NCI-H1436 treated with DMSO at 0.1 percent for 48 hours (cell line): ENCODE data around the gene RHOH.
A peak's percentile ranks its signal among the peaks of the same experiment; 100 is the strongest.

Source experiments
- DNase-seq: peaks from one replicate; lab custom pipeline; 2025; lab: John Stamatoyannopoulos, UW

Gene RHOH

DNA sequence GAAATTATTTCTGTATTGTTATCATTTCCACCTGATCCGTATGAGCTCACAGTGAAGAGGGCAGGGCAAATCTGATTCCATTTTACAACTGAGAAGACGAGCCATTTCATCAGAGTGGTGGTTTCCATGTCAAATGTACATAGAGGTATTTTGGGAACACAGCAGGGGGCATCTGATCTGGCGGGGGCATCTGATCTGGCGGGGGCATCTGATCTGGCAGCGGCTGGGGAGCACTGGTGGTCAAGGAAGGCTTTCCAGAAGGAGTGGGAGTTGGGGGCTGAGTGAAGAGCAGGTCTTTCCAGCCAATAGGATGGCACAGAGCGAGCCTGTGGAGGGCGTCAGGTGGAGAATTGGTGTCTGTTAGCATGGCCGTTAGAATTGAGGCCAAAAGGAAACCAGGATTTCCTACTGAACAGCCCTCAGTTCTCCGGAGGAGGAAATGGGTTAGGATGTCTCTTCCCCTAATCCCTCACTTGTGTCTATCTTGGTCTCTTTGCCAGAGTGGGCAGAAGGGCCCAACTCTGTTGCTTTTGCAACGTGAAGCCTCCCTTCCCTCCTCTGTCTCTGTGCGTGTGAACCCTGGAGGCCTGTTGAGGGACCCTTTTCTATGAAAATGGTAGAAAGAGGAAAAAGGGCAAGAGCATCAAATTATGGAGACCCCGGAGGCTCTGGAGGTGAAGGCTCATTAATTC is 41.3 kb downstream of the RHOH start:
- no peak for DNase-seq

DNA sequence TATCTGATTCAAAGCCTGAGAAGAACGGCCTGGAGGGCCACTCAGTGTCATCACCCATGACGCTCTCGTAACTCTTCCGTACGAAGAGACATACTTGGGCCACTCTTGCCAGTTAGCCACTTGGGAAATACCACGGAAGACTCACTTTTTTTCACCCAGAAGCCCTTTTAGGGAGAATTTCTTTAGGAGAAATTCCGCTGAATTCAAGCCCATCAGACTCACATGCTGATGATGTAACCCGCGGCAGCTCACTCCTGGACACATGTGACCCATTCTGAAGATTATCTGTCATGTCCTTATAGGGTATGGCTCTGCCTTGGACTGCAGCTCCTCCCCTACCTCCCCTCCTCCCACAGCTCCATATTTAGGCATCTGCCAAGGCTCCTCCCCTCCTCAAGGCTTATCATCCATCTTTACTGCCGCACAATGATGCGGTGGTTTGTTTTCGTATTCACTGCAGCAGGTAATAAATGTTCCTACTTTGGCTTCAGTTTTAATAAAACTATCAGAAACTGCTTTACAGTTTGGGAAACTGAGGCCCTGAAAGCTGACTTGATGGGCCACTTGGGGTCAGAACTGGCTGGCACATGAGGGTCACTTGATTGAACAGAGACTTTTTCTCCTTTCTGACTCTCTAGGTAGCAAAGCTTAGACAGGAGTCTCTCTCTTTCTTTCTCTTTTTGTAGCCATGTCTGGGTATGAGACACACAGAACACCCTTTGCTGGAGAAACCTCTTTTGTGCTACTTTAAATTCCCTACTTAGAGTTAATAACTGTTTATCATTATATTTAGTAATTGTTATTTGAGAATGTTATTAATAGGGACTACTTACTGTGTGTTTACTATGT is 42.1 kb downstream of the RHOH start:
- no peak for DNase-seq

DNA sequence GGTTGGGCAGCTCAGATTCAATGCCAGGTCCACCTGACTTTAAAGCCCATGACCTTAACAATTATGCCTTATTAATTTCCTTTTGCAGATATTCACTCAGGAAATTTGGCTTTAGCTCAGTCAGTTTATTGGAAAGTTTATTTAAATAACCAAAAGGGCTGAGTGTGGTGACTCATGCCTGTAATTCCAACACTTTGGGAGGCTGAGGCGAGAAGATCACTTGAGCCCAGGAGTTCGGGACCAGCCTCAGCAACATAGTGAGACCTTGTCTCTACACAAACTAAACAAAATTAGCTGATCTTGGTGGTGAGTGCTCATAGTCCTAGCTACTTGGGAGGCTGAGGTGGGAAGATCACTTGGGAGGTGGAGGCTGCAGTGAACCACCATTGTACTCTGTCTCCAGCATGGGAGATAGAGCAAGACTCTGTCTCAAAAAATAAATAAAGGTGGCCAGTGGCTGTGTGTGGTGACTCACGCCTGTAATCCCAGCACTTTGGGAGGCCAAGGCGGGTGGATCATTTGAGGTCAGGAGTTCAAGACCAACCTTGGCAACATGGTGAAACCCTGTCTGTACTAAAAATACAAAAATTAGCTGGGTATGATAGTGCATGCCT is 43.3 kb downstream of the RHOH start:
- DNase-seq, result no peak

DNA sequence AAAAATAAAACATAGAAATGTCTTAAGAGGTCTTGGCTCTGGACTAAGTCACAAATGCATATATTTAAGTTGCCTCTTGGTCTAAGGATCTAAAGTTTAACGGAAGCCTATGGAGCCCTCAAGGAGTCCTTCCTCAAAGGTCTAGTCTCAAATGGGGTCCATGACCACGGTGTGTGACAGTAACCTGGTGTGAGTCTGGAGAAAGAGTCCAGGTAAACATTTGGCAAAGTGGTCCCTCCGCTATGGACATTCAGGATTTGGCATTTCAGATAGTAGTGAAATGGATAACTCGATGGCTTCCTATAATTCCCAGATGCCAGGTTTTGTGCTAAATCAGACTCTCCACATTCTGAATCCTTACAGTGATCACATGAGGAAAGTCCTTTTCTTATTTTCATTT is 44.2 kb downstream of the RHOH start:
- DNase-seq, result no peak

DNA sequence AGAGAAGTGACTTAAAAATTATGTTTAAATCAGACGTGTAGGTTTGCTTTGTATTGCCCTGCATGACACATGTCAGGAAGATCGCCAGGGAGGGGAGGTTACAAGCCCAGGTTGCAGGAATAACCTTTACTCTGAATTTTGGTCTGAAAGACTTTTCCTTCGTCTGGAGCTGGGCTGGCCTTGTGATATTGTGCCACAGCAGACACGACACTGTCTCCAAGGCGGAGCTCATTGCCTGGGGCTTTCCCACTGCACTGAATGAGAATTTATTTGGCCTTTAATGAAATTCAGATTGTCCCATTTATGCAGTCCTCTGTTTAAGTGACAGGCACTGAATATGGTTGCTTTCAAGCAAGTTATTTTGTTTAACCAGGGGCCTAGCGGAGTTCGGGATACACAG is 45.1 kb downstream of the RHOH start:
- DNase-seq, result no peak

DNA sequence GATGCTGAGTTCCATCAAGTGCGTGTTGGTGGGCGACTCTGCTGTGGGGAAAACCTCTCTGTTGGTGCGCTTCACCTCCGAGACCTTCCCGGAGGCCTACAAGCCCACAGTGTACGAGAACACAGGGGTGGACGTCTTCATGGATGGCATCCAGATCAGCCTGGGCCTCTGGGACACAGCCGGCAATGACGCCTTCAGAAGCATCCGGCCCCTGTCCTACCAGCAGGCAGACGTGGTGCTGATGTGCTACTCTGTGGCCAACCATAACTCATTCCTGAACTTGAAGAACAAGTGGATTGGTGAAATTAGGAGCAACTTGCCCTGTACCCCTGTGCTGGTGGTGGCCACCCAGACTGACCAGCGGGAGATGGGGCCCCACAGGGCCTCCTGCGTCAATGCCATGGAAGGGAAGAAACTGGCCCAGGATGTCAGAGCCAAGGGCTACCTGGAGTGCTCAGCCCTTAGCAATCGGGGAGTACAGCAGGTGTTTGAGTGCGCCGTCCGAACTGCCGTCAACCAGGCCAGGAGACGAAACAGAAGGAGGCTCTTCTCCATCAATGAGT is 46.6 kb downstream of the RHOH start:
- DNase-seq, result no peak

DNA sequence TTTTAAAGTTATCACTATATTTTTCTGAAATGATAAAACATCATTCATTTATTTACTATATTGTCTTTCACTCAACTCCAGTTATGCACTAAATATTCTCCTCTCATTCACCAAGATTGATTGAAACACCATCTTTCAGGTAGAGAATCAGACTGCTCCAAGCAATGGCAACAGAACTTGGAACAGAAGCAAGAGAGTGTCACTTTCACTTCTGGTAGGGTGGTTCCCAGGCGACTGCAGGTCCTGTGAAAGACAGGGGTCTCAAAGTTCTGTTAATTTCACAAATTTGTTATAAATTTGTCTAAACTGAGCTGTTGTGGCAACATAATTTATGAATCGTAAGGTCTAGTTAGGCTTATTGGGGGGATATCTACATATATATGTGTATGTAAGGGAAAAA is 47.8 kb downstream of the RHOH start:
- no peak for DNase-seq

DNA sequence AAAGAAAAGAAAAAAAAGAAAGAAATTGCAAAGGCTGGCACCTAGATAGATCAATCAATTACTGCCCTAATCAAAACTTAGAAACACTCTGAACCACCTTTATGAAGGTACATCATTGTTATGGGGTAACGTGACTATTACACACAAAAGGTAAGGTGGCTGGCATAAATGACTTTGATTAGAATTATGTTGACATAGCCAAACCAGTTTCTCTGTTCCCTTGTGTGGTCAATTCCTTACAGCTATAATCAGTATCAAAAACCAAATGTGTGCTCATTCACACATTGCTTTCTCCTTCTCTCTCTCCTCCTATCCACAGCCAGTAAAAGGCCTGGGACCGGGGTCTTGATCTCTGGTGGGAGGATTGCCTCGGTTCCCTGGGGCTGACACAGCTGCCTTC is 48.7 kb downstream of the RHOH start:
- no peak for DNase-seq

DNA sequence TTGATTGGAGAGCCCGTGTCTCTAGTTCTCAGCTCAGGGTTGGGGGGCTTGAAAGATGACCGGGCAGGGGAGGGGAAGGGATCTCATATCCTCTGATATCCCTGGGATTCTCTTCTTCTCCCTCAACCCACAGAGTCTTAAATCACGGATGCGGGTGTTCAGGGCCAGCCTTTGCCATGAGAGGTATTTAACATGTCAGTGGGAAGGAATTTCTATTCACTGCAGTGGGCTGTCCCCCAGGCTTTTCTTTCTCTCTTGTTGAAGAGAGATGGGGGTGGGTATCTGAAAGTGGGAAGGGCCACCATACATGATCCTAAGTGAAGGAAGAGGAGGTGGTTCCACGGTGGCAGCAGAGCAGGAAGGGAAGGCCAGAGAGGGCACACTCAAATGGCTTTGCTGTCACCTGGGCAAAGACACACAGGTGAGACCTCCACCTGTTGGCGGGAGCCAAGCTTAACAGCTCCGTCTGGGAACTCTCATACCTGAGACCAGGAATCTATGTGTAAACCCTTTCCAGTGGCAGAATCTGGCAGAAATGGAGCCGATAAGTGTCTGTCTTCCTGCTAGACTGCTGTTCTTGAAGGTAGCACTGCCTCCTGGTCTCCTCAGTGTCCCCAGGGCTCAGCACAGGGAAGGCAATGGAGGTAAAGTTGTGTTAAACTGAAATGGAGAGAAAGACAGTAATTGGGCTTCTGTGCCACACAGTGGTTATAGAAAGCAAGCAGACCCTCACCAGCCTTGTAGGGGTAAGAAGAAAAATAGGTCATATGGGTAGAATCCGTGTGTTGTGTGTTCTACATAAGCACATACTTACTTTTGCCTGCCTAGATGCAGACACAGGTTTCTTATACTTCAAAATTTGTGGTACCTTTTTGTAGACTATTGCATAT is 49.4 kb downstream of the RHOH start:
- no peak for DNase-seq

DNA sequence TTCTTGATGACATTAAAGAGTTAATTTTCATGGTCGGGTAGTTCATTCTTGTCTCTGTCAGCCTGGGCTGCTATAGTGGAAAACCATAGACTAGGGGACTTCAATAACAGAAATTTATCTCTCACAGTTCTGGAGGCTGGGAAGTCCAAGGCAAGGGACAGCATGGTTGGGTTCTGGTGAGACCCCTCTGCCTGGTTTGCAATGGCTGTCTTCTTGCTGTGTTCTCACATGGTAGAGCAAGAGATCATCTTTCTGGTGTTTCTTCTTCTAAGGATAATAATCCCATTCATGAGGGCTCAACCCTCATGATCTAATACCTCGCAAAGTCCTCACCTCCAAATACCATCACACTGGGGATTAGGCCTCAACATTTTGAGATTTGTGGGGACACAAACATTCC is 50.1 kb downstream of the RHOH start:
- DNase-seq, result no peak

DNA sequence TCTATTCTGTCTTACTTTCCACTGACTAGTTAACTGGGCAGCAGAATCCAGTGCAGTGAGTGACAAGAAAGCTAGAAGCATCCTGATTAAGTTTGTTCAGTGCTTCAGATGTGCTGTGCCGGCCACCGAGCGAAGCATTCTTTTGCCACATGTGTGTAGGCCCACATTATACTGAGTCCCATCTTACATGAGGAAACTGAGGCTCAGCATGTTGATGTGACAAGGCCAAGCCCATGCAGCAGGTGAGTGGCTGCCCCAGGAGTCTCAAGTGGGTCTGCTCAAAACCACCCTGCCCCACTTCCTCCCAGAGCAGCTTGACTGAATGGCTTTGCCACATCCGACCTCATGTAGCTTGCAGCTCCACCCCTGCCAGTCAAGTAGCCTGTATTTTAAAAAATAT is 50.5 kb downstream of the RHOH start:
- no peak for DNase-seq

DNA sequence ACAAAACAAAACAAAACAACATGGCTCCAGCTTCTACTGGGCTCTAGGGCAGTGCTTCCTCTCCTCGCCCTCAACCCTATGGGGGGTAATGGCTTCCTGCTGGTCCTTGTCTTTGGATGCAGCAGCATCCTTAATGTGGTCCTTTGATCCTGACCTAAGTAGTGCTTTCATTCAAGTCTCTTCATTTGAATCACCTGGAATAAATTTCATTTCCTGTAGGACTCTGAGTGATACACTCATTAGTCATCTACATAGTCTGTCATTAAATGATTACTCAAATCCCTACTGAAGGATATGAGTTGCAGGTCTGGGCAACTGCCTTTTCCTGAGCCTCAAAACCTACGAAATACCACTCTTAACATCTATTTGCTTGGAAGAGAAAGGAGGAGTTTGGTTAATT is 54.5 kb downstream of the RHOH start:
- DNase-seq, result no peak

DNA sequence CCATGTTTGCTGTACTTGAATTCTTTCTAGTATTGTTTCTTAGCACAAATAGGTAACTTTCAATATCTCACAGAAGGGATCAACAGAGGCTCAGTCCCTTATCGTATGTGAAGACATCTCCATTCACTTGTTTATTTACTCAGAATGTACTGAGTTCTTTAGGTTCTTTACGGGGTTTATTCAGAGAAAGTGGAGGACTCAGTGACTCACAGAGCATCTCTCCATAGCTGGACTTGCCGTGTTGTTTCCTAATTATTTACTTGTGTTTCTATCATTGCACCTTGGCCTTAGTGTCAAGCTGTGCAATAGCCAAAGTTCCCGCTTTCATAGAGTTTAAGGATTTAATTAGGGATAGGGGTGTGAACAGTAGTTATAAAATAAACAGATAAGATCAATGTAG is 57.1 kb downstream of the RHOH start:
- DNase-seq, result no peak

DNA sequence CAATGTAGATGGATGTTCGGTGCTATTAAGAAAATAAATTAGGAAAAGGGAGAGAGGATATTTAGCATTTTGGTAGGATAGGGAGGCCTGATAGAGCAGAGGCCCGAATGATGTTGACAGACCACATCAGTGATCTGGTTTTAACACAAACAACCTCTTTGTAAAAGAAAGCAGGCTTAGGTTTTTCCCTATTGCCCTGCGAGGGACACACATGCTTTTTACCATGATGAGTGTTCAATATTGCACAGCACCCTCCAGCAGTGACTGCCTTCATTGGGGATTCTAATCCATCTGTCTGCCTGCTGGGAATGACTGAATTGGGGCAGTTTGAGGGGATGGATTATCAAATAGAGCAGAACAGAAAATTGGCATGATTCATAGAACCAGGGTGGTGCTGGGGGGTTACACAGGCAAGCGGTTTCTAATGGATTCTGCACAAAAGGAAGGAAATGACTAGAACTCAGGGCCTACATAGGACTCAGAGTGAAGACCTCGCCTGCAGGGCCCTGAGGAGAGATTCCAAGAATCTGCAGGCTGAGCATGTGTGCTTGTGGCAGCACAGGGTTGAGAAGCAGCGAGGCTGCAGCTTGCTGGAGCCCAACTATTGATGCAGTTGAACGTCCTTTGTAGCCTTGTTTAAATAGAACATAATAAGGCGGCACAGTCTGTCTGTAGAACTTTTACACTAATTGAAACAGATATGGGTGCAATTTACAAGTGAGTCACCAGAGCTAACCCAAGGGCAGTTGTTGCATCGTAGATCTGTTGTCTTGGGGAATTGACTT is 58.0 kb downstream of the RHOH start:
- DNase-seq, result peak; percentile 16

DNA sequence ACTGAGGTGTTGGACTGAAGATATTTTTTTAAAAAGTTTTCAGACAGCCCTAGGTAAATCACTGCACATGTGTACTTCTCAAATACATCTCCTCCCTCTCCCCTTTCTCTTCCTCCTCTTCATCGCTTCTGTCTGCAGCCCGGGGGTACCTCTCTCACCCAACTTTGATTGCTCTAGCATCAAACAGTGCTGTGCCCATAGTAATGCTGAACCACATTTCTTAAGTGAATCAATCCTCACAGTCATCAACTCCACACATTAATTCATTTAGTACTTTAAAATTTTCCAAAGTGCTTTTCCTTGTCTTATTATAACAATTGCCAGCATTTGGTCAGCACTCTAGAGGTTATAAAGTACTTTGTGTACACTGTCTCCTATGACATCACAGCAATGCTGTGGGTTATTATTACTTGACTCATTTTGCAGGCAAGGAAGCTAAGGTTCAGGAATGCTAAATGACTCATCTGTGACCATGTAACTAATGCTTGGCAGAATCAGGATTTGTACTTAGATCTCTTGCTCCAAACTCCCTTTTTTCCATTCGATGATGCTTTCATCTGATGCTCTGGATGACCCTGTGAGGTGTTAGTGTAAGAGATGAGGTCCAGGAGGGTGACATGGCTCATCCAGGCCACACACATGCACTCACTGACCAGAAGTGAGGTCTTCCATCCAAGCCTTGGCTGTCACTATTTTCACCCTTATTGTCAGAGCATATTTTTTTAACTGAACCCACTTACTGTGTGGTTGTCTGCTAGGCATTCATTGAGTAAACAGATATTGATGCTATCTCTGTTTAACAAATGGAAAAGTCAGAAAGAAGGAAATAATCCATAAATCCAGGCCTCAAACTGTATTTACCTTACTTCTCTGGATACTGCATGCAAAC is 58.8 kb downstream of the RHOH start:
- DNase-seq, result no peak

DNA sequence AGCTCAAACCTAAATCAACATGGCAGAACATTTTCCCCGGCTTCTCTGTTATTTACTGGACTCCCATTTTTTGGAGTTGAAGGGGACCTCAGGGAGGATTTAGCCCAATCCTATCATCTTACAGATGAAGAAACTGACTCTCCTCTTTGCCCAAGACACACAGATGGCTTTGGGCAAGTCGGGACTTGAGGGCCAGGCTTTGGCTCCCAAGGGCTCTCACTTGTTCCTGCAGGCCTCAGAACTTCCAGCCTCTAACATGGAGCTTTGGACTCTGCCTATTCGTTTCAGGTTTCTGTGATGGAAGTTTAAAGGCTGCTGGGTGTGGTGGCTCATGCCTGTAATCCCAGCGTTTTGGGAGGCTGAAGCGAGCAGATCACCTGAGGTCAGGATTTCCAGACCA is 59.5 kb downstream of the RHOH start:
- no peak for DNase-seq

DNA sequence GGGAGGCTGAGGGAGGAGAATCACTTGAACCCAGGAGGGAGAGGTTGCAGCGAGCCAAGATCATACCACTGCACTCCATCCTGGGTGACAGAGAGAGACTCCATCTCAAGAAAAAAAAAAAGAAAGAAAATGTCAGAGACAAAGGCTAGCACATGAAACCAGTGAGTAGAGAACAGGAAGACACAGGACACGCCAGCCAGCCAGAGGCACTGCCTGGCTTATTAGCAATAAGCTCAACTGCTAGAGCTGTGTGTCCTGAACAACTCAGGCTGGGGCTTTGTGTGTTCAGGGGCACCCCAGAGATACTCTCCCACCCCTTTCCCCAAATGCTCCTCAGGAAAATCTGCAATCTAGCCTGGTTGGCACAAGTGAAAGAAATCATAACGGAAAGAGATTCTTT is 60.0 kb downstream of the RHOH start:
- DNase-seq, result no peak

DNA sequence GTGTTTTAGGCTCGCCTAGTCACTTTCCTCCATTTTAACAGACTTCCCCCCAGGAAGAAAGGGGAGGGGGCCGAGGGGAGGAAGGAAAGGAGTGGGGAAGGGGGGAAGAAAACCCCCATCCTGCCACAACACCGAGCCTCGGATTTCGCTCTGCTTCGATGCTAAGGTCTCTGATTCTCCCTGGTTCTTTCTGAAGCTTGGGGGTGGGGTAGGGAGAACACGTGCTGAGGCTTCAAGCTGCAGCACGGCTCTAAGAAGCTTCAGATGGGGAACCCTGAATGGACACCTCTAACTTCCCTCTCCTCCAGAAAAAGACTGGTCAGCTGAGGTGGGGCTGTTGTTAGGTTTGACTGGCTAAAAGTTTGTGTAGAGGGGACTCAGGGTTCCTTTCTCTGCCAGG is 61.8 kb downstream of the RHOH start:
- no peak for DNase-seq

DNA sequence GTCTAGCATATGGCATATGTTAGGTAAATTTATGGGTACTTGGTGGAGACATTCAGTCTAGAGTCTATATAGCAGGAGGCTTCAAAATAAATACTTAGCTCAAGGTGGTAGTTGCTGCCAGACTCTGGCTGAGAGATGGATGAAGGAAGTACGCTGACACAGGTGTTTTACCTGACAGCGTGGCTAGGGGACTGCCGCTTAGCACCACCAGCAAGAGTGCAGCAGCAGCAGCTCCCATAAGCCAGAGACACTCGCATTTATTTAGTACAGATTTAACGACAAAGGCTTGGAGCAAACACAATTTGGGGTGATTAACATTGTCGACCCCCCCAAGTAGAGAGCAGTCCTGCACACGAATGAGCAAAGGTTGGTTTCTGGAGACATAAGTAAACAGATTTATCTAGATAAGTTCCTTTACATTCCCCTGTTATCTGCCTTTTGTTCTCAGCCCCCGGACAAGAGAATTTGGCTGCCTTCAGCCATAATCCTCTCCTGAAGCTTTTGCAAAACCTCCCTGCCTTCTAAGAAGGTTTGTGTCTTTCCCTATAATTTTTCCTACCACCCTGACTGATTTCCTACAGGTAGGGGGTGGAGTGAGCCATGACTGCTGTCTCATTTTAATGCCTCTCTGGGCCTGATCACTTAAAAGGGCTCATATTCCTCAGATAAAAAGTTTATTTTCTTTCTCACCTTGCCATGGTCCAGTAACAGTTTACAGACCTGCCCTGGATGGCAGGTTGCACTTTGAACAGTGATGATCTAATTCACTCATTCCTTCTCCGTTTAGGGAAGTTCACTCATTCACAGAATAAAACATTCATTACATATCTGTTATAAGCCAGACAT is 64.6 kb downstream of the RHOH start:
- DNase-seq, result no peak
